ENCODE data around the gene OCSTAMP. TPM values are rescaled to one million over a fixed set of nuclear protein-coding genes. Genes with fewer than 3 reads are reported as not detected.

Gene OCSTAMP
- total and polyA plus RNA-seq, 12 donors = 0.16 to 0.17 TPM; not detected in 10

DNA sequence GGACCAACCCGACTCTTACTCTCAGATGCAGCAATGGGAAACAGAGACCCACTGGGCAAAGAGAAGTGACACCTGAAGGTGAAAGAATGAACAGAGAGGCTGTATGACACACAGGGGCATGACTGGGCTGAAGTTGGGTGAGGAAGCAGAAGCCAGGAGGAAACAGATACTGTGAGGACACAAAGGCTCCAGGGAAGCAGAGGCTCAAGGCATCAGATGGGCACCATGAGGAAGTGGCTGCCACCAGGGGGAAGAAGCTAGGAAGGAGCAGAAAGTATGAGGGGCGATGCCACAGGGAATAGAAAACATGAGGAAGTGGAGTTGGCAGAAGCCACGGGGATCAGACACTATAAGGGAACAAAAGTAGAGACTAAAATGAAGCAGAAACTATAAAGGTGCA is 30.9 kb upstream of the OCSTAMP start:
- WGBS, 4 donors = 82 to 94% (median 87%) methylated on average over 3 of the region's 3 CpGs
- Histone ChIP-seq H3K4me1 (replicated peaks in 1 of 2) (no peaks in the 10 kb centered on the region), H3K27me3 (no peaks in the 10 kb centered on the region), H3K4me3 (no peak overlapping the region), H3K27ac (no peak overlapping the region), H3K9me3 (replicated peaks in 1 of 3) (no peaks in the 10 kb centered on the region), H3K36me3 (replicated peaks in 1 of 2) (no peaks in the 10 kb centered on the region)
- no peak for DNase-seq
- no peak for TF ChIP-seq POLR2A (IDR thresholded peaks at IDR 0.05)
- TF ChIP-seq, protein P1, sequence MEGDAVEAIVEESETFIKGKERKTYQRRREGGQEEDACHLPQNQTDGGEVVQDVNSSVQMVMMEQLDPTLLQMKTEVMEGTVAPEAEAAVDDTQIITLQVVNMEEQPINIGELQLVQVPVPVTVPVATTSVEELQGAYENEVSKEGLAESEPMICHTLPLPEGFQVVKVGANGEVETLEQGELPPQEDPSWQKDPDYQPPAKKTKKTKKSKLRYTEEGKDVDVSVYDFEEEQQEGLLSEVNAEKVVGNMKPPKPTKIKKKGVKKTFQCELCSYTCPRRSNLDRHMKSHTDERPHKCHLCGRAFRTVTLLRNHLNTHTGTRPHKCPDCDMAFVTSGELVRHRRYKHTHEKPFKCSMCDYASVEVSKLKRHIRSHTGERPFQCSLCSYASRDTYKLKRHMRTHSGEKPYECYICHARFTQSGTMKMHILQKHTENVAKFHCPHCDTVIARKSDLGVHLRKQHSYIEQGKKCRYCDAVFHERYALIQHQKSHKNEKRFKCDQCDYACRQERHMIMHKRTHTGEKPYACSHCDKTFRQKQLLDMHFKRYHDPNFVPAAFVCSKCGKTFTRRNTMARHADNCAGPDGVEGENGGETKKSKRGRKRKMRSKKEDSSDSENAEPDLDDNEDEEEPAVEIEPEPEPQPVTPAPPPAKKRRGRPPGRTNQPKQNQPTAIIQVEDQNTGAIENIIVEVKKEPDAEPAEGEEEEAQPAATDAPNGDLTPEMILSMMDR (IDR thresholded peaks at IDR 0.05) = no peak
- intact Hi-C loops (cut with DNase I) = no loop called here

DNA sequence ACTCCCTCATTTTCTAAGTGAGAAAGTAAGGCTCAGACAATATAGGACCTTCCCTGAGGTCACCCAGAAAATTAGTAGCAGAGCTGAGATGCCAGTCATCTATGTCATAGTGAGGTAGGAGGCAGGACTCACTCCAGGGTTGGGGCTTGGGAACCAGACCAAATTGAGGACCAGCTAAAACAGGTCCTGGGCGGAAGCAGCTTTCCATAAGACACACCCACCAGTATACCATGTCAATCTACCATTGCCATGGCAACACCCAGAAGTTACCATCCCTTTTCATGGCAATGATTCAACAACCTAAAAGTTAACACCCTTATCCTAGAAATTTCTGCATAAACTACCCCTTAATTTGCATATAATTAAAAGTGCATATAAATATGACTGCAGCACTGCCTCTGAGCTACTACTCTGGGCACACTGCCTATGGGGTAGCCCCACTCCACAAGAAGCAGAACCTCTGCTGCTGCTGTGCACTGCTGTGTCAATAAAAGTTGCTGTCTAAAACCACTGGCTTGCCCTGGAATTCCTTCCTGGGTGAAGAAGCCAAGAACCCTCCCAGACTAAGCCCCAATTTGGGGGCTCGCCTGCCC is 30.3 kb upstream of the OCSTAMP start:
- Histone ChIP-seq H3K27ac (no peak overlapping the region), H3K9me3 (replicated peaks in 1 of 3) (no peaks in the 10 kb centered on the region), H3K27me3 (no peaks in the 10 kb centered on the region), H3K4me1 (replicated peaks in 1 of 2) (no peaks in the 10 kb centered on the region), H3K4me3 (no peak overlapping the region), H3K36me3 (replicated peaks in 1 of 2) (no peaks in the 10 kb centered on the region)
- TF ChIP-seq POLR2A (IDR thresholded peaks at IDR 0.05) = no peak
- TF ChIP-seq, protein P1 (IDR thresholded peaks at IDR 0.05) = no peak
- 92 to 100% (median 100%) methylated on average over 1 to 2 of the region's 2 CpGs for WGBS, 4 donors
- intact Hi-C loops (cut with DNase I) = no loop called here
- no peak for DNase-seq

DNA sequence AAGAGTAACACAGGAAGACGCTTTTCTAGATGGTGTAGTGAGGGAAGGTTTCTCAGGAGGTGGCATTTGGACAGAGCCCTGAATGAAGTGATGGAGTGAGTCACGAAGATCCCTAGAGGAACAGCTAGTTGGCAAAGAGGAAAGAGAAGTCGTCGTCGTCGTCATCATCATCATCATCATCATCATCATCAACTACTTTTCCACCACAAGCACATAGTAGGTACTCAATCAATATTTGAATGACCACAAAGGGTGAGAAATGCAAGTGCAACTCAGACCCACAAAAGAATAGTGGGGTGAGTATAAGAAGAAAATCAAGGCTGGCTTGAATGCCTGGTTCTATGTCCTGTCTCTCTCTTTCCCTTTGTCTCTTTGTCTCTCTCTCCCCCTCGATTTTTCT is 28.3 kb upstream of the OCSTAMP start:
- TF ChIP-seq POLR2A (IDR thresholded peaks at IDR 0.05) = no peak
- TF ChIP-seq, protein P1 (IDR thresholded peaks at IDR 0.05) = no peak
- no peaks in the 10 kb centered on the region for H3K36me3 ChIP-seq (replicated peaks in 1 of 2)
- DNase-seq = no peak
- H3K9me3 ChIP-seq (replicated peaks in 1 of 3) = no peaks in the 10 kb centered on the region
- no peak overlapping the region for H3K27ac ChIP-seq
- no peaks in the 10 kb centered on the region for H3K27me3 ChIP-seq
- no peak overlapping the region for H3K4me3 ChIP-seq
- no peaks in the 10 kb centered on the region for H3K4me1 ChIP-seq (replicated peaks in 1 of 2)
- 85 to 89% (median 87%) methylated on average over 7 of the region's 7 CpGs for WGBS, 4 donors
- intact Hi-C loops (cut with DNase I) = no loop called here

DNA sequence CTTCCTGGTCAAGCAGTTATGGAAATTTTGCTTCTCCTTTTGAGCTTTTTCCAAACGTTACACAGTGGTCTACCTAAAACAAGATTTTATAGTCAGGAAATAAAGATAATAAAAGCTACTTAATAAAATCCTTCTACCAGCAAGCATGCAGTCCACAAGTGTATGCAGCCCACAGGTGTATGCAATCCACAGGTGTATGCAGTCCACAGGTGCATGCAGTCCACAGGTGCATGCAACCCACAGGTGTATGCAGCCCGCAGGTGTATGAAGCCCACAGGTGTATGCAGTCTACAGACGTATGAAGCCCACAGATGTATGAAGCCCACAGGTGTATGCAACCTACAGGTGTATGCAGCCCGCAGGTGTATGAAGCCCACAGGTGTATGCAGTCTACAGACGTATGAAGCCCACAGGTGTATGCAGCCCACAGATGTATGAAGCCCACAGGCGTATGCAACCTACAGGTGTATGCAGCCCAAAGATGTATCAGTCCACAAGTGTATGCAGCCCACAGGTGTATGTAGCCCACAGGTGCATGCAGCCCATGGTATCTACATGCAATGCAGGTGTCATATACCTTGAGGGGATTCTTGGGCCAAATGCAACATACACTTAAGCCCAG is 26.4 kb upstream of the OCSTAMP start:
- no peaks in the 10 kb centered on the region for H3K36me3 ChIP-seq (replicated peaks in 1 of 2)
- no peaks in the 10 kb centered on the region for H3K9me3 ChIP-seq (replicated peaks in 1 of 3)
- intact Hi-C loops (cut with DNase I) = no loop called here
- no peaks in the 10 kb centered on the region for H3K27me3 ChIP-seq
- no peak for TF ChIP-seq POLR2A (IDR thresholded peaks at IDR 0.05)
- TF ChIP-seq, protein P1 (IDR thresholded peaks at IDR 0.05) = no peak
- H3K4me3 ChIP-seq = no peak overlapping the region
- no peak overlapping the region for H3K27ac ChIP-seq
- no peaks in the 10 kb centered on the region for H3K4me1 ChIP-seq (replicated peaks in 1 of 2)
- DNase-seq = no peak
- 74 to 90% (median 86%) methylated on average over 3 to 6 of the region's 6 CpGs for WGBS, 4 donors

Data from adrenal gland (tissue), 12 donors.